GM18858 (cell line): Measurements from ENCODE around the gene TRPV4.

Experiments used
- ATAC-seq: cut with Tn5 transposase; IDR thresholded peaks from one replicate; pipeline ENCODE4 v1.9.1; 2021; ENCODE audit not compliant: unreplicated experiment

The TRPV4 gene

GRCh38 chr12:109764123-109764522 is 69.1 kb downstream of the TRPV4 start:
- ATAC-seq: no peak

GRCh38 chr12:109763201-109763841 is 69.9 kb downstream of the TRPV4 start:
- ATAC-seq: no peak

- no peak for ATAC-seq
These were observed 70.5 kb downstream of the TRPV4 start for GRCh38 chr12:109762673-109763191.

GRCh38 chr12:109762071-109762672 is 71.0 kb downstream of the TRPV4 start:
- no peak for ATAC-seq

GRCh38 chr12:109760930-109761921 is 72.0 kb downstream of the TRPV4 start:
- no peak for ATAC-seq

- no peak for ATAC-seq
These were observed 72.9 kb downstream of the TRPV4 start for GRCh38 chr12:109760031-109760929.

GRCh38 chr12:109759595-109759994 is 73.6 kb downstream of the TRPV4 start:
- ATAC-seq: no peak

GRCh38 chr12:109758426-109759420 is 74.5 kb downstream of the TRPV4 start:
- no peak for ATAC-seq

- ATAC-seq: no peak
These were observed 75.4 kb downstream of the TRPV4 start for GRCh38 chr12:109757671-109758265.

GRCh38 chr12:109756457-109756856 is 76.7 kb downstream of the TRPV4 start:
- no peak for ATAC-seq

GRCh38 chr12:109753959-109754358 is 79.2 kb downstream of the TRPV4 start:
- ATAC-seq: no peak

GRCh38 chr12:109753054-109753401 is 80.2 kb downstream of the TRPV4 start:
- ATAC-seq: no peak

- ATAC-seq: no peak
These were observed 80.8 kb downstream of the TRPV4 start for GRCh38 chr12:109752117-109753053.

- ATAC-seq: no peak
These were observed 87.9 kb downstream of the TRPV4 start for GRCh38 chr12:109744986-109745942.

- ATAC-seq: no peak
These were observed 89.2 kb downstream of the TRPV4 start for GRCh38 chr12:109744026-109744425.

- no peak for ATAC-seq
These were observed 89.9 kb downstream of the TRPV4 start for GRCh38 chr12:109743076-109743910.
